GM21619 (cell line): ENCODE results near the gene MLXIP.

Source experiments
- ATAC-seq: cut with Tn5 transposase; IDR thresholded peaks from one replicate; pipeline ENCODE4 v1.9.1; 2021; ENCODE audit not compliant: unreplicated experiment

Gene MLXIP

DNA sequence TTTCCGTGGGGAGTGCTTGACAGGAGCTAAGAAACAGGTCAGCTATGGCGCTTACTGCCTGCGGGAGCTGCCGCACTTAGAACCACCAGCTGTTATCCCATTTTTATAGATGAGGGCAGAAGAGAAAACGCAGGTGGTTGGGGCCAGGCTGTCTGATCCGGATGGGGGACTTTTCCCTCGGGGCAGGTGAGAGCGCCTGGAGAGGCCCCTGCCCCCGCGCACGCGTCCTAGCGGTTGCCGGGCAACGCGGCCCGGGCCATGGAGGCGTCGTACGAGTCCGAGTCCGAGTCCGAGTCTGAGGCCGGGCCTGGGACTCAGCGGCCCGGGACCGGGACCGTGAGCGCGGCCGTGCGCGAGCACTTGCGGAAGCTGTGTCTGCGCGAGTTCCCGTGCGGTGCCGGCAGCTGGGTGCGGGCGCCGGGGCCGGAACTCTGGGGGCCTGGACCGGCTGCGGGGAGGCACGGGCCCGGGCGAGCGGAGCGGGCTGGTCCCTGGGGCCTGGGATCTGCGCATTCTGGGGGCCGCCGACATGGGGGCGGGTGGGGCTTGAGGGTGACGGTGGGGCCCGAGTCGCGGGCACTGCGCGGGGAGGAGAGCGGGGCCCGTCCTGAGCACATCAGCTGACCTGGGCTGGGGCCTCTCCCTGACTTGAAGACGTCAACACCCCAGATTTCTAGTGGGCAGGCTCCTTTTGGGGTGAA is 104.5 kb downstream of the MLXIP start, which contains the start of gene LRRC43:
LRRC43 (plus strand) TSS at position 237 of the 701 bp plus-strand sequence; CDS start at position 259, 22 bp downstream.
- no peak for ATAC-seq

DNA sequence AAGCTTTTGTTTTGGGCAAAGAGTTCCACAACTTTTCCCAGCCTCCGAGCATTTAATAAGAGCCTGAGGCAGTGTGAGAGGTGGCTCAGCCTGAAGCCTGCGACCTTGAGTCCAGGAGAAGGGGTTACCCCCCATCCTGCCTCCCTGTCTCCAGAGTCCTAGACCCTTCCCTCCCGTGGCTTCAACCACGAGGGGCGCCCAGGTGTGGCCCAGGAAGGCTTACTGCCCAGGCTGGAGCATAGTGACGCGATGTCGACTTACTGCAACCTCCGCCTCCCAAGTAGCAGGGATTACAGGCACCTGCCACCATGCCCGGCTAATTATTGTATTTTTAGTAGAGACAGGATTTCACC is 105.0 kb downstream of the MLXIP start:
- ATAC-seq: no peak

DNA sequence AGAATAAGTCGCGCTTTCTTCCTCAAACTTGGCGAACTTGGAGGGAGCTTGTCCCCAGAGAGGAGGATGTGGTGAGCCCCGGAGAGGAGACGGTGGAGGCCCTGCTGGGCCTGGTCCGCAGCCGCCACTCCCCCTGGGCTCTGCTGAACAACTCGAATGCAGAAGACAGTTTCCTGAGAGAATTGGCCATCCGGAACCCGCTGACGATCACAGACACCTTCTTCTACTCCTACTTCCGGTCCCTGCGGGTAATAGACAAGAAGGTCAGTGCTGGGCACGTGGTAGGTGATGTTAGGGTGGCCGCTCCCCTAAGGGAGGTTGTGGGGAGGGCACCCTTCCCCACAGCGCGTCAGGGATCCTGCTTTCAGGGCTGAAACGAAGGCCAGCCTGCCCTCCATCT is 106.0 kb downstream of the MLXIP start:
- ATAC-seq: no peak

DNA sequence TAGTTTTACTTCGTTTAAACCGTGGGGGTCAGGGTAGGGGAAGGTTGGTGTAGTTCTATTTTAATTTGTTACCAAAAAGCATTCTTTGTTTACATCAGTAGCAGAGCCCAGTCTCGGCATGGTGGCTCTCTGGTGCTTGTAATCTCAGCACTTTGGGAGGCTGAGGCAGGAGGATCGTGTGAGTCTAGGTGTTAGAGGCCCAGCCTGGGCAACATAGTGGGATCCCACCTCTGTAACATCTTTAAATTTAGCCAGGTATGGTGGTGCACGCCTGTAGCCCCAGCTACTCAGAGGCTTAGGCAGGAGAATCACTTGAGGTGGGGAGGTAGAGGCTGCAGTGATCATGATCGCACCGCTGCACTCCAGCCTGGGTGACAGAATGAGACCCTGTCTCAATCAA is 106.5 kb downstream of the MLXIP start:
- ATAC-seq: no peak

DNA sequence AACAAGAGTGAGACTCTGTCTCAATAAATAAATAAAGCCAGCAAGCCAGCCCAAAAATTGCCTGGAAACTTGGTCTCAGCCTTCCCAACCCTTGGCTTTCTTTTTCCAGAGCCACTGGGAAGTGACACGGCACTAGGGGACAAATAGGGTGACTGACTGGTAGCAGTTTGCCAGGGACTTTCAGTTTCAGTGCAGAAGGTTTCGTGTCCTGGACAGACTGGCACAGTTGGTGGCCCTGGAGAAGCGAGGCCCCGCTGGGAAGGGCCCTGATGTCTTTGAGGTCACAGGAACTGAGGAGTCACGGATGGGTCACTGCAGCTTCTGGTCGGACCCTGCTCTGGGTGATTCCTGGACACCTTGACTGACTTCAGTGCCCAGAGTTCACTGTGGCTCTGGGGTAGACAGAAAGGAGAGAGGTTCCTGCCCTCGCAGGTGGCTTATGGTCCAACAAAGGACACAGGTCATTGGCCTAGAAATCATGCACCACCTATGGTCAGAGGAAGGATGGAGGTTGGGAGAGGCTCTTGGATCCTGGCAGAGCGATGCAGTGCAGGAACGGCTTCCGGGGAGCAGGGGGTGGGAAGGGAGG is 107.0 kb downstream of the MLXIP start:
- ATAC-seq: no peak

DNA sequence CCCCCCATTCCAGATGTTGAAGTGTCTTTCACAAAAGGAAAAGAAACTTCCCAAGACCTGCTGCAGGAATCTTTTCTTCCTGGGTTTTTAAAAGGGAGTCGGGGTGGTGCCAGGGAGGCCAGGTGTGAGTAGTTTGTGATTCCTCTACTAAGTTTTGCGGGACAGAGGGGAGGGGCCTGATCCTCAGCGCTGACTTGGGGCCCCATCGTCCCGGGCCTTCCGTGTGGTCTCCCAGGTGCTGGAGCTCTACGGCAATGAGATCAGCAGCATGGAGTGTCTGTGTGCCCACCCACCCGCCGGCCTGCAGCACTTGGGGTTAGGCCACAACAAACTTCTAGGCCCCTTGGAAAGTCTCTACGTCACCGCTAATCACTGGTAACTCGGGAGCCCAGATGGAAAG is 108.9 kb downstream of the MLXIP start:
- ATAC-seq: no peak

DNA sequence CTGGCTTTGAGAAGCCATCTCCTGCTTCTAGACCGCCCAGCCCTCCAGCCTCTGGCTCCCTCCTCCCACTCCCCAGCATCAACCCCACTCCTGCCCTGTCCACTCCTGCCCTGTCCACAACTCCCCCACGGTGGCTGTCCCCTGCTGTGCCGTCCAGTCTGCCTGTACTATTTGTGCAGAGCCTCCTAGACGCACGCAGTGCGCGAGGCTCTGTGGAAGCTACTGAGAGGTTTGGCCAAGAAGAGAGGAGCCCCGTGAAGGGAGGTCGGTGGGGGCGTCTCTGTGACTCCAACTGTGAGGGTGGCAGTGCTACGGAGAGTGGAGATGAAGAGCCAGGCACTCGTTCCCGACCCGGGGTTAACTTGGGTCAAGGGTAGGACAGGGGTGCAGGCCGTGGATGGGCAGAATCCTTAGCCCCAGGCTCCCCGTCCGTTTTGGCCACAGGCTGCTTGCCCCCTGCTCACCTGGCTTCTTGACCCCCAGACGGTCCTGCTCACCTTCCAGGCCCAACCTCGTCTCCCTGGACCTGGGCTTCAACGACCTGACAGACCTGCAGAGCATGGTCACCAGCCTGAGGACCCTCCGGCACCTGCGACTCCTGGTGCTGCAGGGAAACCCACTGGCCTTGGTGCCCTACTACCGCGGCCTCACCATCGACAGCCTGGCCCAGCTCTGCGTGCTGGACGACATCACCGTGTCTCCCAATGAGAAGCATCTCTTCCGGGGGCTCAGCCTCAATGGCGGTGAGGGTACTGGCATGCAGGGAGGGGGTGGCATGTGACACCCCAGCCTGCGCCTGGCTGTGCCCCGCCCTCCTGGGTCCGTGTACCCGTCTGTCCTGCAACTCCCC is 111.3 kb downstream of the MLXIP start:
- no peak for ATAC-seq

DNA sequence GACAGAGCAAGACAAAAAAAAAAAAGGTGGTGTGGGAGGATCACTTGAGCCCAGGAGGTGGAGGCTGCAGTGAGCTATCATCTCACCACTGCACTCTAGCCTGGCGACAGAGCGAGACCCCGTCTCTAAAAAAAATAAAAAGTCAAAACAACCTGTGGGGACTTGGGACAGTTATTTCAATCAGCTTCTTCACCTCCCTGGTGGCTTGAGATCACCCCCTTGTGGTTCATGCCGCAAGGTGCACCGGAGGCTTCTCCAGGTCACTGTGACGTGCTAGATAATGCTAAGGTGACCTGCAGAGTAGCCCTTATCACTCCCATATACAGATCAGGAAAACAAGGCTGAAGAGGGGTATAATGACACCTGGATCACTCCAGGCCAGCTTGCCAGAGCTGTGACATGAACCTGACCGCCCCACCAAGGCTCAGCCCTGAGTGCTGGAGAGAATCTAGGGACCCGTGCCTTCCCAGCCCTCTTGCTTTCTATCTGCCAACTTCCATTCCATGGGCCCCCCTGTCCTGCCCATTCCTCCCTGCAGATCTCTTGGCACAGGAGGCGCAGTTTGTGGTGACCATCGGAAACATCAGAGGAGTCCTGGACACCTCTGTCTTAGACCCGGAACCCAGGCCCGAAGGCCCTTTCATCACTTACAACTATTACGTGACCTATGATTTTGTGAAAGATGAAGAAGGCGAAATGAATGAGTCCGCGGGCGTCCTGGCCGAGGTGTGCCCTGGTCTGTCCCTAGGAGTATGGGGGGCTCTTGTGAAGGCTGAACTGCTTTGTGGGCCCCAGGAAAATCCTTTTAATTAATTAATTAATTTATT is 112.5 kb downstream of the MLXIP start:
- no peak for ATAC-seq

DNA sequence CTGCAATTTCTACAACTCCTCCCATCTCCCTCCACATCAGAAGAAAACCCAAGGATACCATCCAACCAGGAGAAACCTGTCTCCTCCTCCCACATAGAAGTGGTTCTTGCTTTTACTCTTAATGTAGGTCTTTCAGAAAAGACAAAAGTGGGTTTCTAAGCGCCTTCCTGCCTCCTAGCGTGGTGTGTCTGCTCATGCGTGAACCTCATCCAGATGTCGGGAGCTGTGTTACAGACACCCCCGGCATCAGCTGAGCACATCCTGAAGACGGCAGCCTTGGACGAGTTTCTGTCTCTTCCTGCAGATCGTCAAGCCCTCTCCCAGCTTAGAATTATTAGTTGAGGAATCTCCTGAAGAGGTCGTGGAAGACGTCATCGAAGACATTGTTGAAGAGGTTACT is 113.9 kb downstream of the MLXIP start:
- ATAC-seq: no peak

DNA sequence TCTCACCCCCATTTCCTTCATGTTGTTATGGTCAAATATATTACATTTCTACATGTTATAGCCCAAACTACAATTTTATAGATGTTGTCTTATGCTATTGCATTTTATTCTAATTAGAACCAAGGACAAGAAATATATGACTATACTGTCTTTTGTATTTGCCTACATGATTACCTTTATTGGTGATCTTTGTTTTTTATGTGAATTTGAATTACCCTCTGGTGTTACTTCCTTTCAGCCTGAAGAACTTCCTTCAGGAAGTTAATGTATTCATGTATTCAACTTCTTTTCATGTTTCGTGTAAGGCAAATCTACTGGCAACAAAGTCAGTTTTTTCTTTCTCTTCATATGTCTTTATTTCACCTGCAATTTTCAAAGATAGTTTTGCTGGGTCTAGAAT is 116.2 kb downstream of the MLXIP start:
- ATAC-seq: no peak

DNA sequence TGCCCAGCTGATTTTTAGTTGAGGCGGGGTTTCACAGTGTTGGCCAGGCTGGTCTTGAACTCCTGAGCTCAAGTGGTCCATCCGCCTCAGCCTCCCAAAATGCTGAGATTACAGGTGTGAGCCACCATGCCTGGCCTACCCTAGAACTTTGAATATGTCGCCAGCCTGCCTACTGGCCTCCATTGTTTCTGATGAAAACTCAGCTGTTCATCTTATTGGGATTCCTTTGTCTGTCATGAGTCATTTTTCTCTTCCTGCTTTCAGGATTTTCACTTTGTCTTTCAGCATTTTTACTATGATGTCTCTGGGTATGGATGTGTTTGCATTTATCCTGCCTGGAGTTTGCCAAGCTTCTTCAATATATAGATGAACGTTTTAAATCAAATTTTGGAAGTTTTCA is 116.8 kb downstream of the MLXIP start:
- no peak for ATAC-seq
